ENCODE measurements around the gene MGMT.

MGMT gene

GRCh38 chr10:129815898-129816655 lies 349.0 kb downstream of the MGMT start:
- in situ Hi-C loops (cut with MboI; ENCODE audit: low sequenced_read_pairs) = no loop called here

- in situ Hi-C loops (cut with MboI; ENCODE audit: low sequenced_read_pairs) = no loop called here
Observed at GRCh38 chr10:129816656-129817045, 349.6 kb downstream of the MGMT start.
